ENCODE results near the gene SH3PXD2A.

DNA sequence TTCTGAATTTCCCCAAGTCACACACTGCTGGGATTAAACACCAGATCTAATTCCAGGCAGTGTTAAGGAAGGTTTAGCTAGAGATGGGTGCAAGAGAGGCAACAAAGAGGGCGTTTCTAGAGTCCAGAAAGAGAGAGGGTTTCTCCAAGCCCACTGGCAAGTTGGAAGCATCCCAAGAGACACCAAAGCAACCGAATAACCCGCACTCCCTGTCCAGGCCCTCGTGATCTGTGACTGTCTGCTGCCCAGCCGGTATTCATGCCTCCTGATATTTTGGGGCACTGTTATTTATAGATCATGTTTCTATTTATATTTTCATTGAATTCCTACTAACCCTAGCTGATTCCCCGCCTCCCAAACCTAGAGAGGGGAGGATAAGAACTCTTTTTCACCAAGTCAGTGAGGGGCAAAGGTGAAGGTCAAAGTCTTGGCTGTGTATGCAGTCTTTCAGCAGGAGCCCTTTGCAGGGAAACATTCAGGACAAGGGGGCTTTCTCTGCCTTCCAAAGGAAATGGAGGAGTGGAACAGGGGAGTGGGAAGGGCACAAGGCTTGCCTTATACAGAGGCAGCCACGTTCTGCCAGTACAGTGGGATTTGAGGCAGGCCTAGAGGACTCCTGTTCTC, 103.6 kb downstream of the SH3PXD2A start:
- TF ChIP-seq CTCF (IDR thresholded peaks at IDR 0.05) (no peak), POLR2A (IDR thresholded peaks at IDR 0.05) (no peak)

Measured in adrenal gland (tissue), 5 donors.